CD4-positive, alpha-beta memory T cell (primary cell): Measurements from ENCODE around the gene CHI3L2. TPM values are rescaled to one million over a fixed set of nuclear protein-coding genes. Genes with fewer than 3 reads are reported as not detected.

ENCODE experiments used
- CTCF ChIA-PET: fragments of 350-600 bp; sonication (Branson Sonifier 250); formaldehyde crosslinking; loops from one replicate; lab custom pipeline; 2021; ENCODE audit warnings: inconsistent platforms; ENCODE audit not compliant: partially characterized antibody; lab: Charles Lee
- POLR2A ChIA-PET: fragments of 350-600 bp; sonication (Branson Sonifier 250); formaldehyde crosslinking; loops from one replicate; lab custom pipeline; 2021; ENCODE audit not compliant: partially characterized antibody; lab: Charles Lee
- DNase-seq, 5 donors: peaks; one replicate each; pipeline versions ENCODE4 v3.0.0 to v3.0.0-alpha.2; 2020 to 2022; ENCODE audit warnings: mixed read lengths in 1 of 5
- H3K27ac ChIP-seq: one replicate; pipeline ENCODE4 v1.7.0; 2013; ENCODE audit warnings: low read depth, low read length
- H3K27me3 ChIP-seq: 2 replicates; pipeline ENCODE4 v1.7.0; 2013; ENCODE audit warnings: mild to moderate bottlenecking, low read length, moderate library complexity; ENCODE audit not compliant: insufficient read depth
- H3K36me3 ChIP-seq: 2 replicates; pipeline ENCODE4 v1.7.0; 2013; ENCODE audit warnings: mild to moderate bottlenecking, low read length, moderate library complexity; ENCODE audit not compliant: insufficient read depth
- H3K4me1 ChIP-seq: 2 replicates; pipeline ENCODE4 v1.7.0; 2013; ENCODE audit warnings: mild to moderate bottlenecking, low read length, moderate library complexity; ENCODE audit not compliant: insufficient read depth
- H3K4me3 ChIP-seq, 2 donors: one replicate each; pipeline ENCODE4 v1.7.0; 2013; ENCODE audit warnings: low read length in 2 of 2, mild to moderate bottlenecking in 1 of 2
- H3K9me3 ChIP-seq, 2 donors: one replicate each; pipeline ENCODE4 v1.7.0; 2013; ENCODE audit warnings: low read length in 2 of 2, control low read depth in 1 of 2; ENCODE audit not compliant: control insufficient read depth in 1 of 2
- H3K27ac Mint-ChIP-seq, 7 donors: one replicate each; pipeline ENCODE4 v1.8.0; 2020 to 2021; ENCODE audit warnings: mixed read lengths in 7 of 7, mild to moderate bottlenecking in 6 of 7, inconsistent platforms in 3 of 7, moderate library complexity in 3 of 7
- H3K27me3 Mint-ChIP-seq, 2 donors: one replicate each; pipeline ENCODE4 v1.8.0; 2020 to 2021; ENCODE audit warnings: mixed read lengths in 2 of 2
- H3K36me3 Mint-ChIP-seq, 2 donors: one replicate each; pipeline ENCODE4 v1.8.0; 2020 to 2021; ENCODE audit warnings: mixed read lengths in 2 of 2, inconsistent platforms in 1 of 2, mild to moderate bottlenecking in 1 of 2
- H3K4me1 Mint-ChIP-seq, 4 donors: one replicate each; pipeline ENCODE4 v1.8.0; 2020 to 2021; ENCODE audit warnings: mixed read lengths in 4 of 4, mild to moderate bottlenecking in 1 of 4
- H3K4me3 Mint-ChIP-seq, 8 donors: one replicate each; pipeline ENCODE4 v1.8.0; 2020 to 2021; ENCODE audit warnings: mixed read lengths in 8 of 8, mild to moderate bottlenecking in 7 of 8, moderate library complexity in 6 of 8, inconsistent platforms in 3 of 8
- H3K9me3 Mint-ChIP-seq, 8 donors: one replicate each; pipeline ENCODE4 v1.8.0; 2020 to 2021; ENCODE audit warnings: mixed read lengths in 8 of 8, mild to moderate bottlenecking in 5 of 8, inconsistent platforms in 3 of 8, moderate library complexity in 1 of 8
- intact Hi-C: fragments of 100-400 bp; cut with micrococcal nuclease; formaldehyde crosslinking; loops from one replicate; pipeline ENCODE4 v1.15.1; 2023
- polyA plus RNA-seq, 2 donors: library from polyadenylated mRNA; unstranded; fragments of 300-500 nt; fragmentation: Illumina TruSeq; gene quantifications; one replicate each; pipeline ENCODE4 v1.2.3, GENCODE V29; 2021
- total RNA-seq, 2 experiments: library from RNA; stranded (reverse); gene quantifications; one replicate each; pipeline ENCODE4 v1.2.3, GENCODE V29; 2021

The CHI3L2 gene
- total and polyA plus RNA-seq, 4 experiments from 2014 or later = 1.7 to 18.2 (median 8.8) TPM

DNA sequence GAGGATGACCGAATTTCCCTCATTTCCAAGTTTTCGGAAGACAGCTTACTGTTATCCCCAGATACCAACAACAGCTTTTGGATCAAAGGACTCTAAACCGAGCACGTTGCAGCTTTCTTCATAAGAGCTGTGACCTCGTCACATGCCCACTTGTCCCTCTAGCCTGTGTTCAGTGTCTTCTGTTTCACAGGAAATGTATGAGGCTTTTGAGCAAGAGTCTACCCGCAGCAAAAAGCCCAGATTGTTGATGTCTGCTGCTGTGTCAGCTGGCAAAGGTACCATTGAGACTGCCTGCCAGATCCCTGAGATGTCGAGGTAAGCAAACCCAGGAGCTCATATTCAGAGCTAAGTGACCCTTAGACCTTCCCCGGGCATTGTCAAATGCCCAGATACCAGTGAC, 24.1 kb downstream of the CHI3L2 start:
- ChIA-PET CTCF (interaction anchor here (1.3 to 1.5 kb wide), 3 partner anchors 25 to 149 kb away, joined by 4 to 5 read pairs (median 4); no protein-coding TSS in a partner anchor), POLR2A (interaction anchor here (0.9 kb wide), 1 partner anchor 53 kb away, joined by 3 read pairs; no protein-coding TSS in a partner anchor)
- Histone ChIP-seq H3K36me3 (no peaks in the 10 kb centered on the region), H3K9me3 (no peaks in the 10 kb centered on the region), H3K27me3 (no peaks in the 10 kb centered on the region), H3K4me1 (peaks cover 8% of the 10 kb centered on the region), H3K27ac (no peak overlapping the region), H3K4me3 (no peak overlapping the region)
- H3K27ac Mint-ChIP-seq = peak overlapping the region in 5 of 7 donors; percentile 28 to 68 (median 63)
- no peak for DNase-seq
- peaks cover 6 to 17% (median 11%) of the 10 kb centered on the region in 4 donors for H3K4me1 Mint-ChIP-seq
- intact Hi-C loops = no loop called here
- no peak overlapping the region for H3K4me3 Mint-ChIP-seq
- no peaks in the 10 kb centered on the region for H3K36me3 Mint-ChIP-seq
- no peaks in the 10 kb centered on the region for H3K9me3 Mint-ChIP-seq
- no peaks in the 10 kb centered on the region for H3K27me3 Mint-ChIP-seq

- H3K27me3 Mint-ChIP-seq = no peaks in the 10 kb centered on the region
- ChIA-PET POLR2A (no interaction called here), CTCF (no interaction called here)
- H3K36me3 ChIP-seq = no peaks in the 10 kb centered on the region
- intact Hi-C loops = no loop called here
- no peak overlapping the region for H3K4me3 ChIP-seq
- H3K27ac Mint-ChIP-seq = no peak overlapping the region
- no peak for DNase-seq
- no peaks in the 10 kb centered on the region for H3K36me3 Mint-ChIP-seq
- H3K9me3 Mint-ChIP-seq = no peaks in the 10 kb centered on the region
- no peaks in the 10 kb centered on the region for H3K27me3 ChIP-seq
- no peak overlapping the region for H3K4me3 Mint-ChIP-seq
- H3K4me1 ChIP-seq = peaks cover 8% of the 10 kb centered on the region
- peaks cover 6 to 17% (median 11%) of the 10 kb centered on the region in 4 donors for H3K4me1 Mint-ChIP-seq
- H3K27ac ChIP-seq = no peak overlapping the region
- H3K9me3 ChIP-seq = no peaks in the 10 kb centered on the region
Observed at GRCh38 chr1:111252786-111253185, 25.3 kb downstream of the CHI3L2 start.

- Histone ChIP-seq H3K4me1 (peaks cover 8% of the 10 kb centered on the region), H3K27ac (no peak overlapping the region), H3K4me3 (no peak overlapping the region), H3K9me3 (no peaks in the 10 kb centered on the region), H3K36me3 (no peaks in the 10 kb centered on the region), H3K27me3 (no peaks in the 10 kb centered on the region)
- H3K4me3 Mint-ChIP-seq = no peak overlapping the region
- no peak for DNase-seq
- no peak overlapping the region for H3K27ac Mint-ChIP-seq
- peaks cover 8 to 17% (median 10%) of the 10 kb centered on the region in 4 donors for H3K4me1 Mint-ChIP-seq
- no peaks in the 10 kb centered on the region for H3K27me3 Mint-ChIP-seq
- no peaks in the 10 kb centered on the region for H3K9me3 Mint-ChIP-seq
- H3K36me3 Mint-ChIP-seq = no peaks in the 10 kb centered on the region
- POLR2A ChIA-PET = no interaction called here
- CTCF ChIA-PET = no interaction called here
- intact Hi-C loops = no loop called here
Observed at GRCh38 chr1:111253876-111254275, 26.4 kb downstream of the CHI3L2 start.

GRCh38 chr1:111256988-111257658, 29.6 kb downstream of the CHI3L2 start:
- Histone ChIP-seq H3K27ac (no peak overlapping the region), H3K4me3 (no peak overlapping the region), H3K9me3 (no peaks in the 10 kb centered on the region), H3K4me1 (peaks cover under 1% of the 10 kb centered on the region), H3K36me3 (no peaks in the 10 kb centered on the region), H3K27me3 (no peaks in the 10 kb centered on the region)
- DNase-seq = no peak
- Mint-ChIP-seq H3K4me3 (no peak overlapping the region), H3K9me3 (peaks cover 0 to 2% (median 0%) of the 10 kb centered on the region in 8 donors), H3K27me3 (no peaks in the 10 kb centered on the region), H3K27ac (no peak overlapping the region), H3K36me3 (no peaks in the 10 kb centered on the region), H3K4me1 (peaks cover 0 to 4% (median 1%) of the 10 kb centered on the region in 4 donors)
- CTCF ChIA-PET = interaction anchor here (1.3 kb wide), 1 partner anchor 36 kb away, joined by 3 read pairs; no protein-coding TSS in a partner anchor
- POLR2A ChIA-PET = interaction anchor here (1.1 kb wide), 2 partner anchors 38 to 59 kb away, joined by 3 read pairs; no protein-coding TSS in a partner anchor
- intact Hi-C loops = no loop called here

DNA sequence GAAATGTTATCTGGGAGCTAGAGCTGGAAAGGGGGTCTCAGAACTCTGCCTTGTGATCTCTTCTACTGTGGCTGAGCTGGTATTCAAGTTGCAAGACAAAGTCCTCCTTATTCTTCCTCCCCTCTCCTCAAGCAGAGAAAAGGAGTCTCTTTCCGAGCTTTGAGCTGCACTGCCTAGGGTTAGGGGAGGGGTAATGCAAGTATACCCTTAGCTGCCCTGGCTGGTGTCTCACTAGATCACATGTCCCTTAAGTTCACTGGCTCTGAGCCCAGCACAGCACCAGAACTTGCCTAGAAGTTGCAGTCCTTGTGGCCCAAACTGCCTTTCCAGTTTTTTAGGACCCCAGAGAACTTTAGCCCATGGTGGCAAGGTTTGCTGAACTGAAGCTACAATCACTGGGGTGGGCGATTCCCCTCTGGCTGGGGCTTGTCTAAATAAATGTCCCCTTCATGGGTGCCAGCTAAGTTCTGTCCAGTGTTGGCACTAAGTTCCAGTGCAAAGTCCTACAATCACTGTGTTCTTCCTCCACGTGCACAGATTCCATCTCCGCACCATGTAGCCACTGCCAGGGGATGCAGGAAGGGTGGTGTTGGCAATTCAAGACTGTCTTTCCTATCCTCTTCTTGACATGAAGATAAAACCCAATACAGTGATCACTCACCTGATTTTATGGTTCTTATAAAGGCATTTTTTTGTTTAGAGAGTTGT, 40.4 kb downstream of the CHI3L2 start:
- Mint-ChIP-seq H3K9me3 (peaks cover 4 to 23% (median 11%) of the 10 kb centered on the region in 8 donors), H3K27me3 (peaks cover 15 to 23% of the 10 kb centered on the region in 2 donors), H3K27ac (no peak overlapping the region), H3K4me3 (no peak overlapping the region), H3K4me1 (peaks cover 0 to 14% (median 4%) of the 10 kb centered on the region in 4 donors), H3K36me3 (peaks cover 0 to 10% of the 10 kb centered on the region in 2 donors)
- intact Hi-C loops = no loop called here
- ChIA-PET POLR2A (interaction anchor here (0.6 kb wide), 1 partner anchor 31 kb away, joined by 3 read pairs; no protein-coding TSS in a partner anchor), CTCF (interaction anchor here (0.6 kb wide), 1 partner anchor 45 kb away, joined by 3 read pairs; no protein-coding TSS in a partner anchor)
- no peak for DNase-seq
- Histone ChIP-seq H3K4me1 (peaks cover 10% of the 10 kb centered on the region), H3K36me3 (no peaks in the 10 kb centered on the region), H3K27ac (no peak overlapping the region), H3K4me3 (no peak overlapping the region), H3K27me3 (peaks cover 9% of the 10 kb centered on the region), H3K9me3 (no peaks in the 10 kb centered on the region)

DNA sequence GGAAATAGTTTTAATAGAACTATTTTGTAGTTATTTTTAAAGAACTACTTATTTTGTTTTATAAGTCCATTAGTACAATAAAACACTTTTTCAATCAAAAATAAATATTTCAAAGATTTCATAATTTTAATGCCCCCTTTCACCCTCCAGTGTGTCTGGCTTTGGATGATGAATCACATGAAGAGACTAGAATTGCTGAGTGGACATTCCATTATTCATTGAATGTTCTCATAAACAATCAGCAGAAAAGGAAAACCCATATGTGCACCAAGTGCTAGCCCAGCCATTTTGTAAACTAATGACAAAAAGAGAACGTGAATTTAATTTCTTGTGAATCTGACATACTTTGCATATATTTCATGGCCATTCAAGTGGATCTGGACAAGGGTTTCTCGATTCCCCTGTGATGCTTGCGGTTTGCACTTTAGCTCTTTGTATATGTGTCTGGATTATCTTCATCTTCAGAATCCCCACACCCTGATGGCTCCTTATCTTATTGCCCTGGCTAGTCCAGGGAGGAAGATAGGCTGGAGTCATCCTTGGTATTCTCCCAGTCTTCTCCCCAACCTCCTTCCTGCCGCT, 42.4 kb downstream of the CHI3L2 start:
- peaks cover 9% of the 10 kb centered on the region for H3K27me3 ChIP-seq
- H3K4me1 Mint-ChIP-seq = peaks cover 7 to 20% (median 8%) of the 10 kb centered on the region in 4 donors
- H3K27ac ChIP-seq = no peak overlapping the region
- peaks cover 15 to 27% of the 10 kb centered on the region in 2 donors for H3K27me3 Mint-ChIP-seq
- CTCF ChIA-PET = no interaction called here
- no peak overlapping the region for H3K4me3 Mint-ChIP-seq
- H3K36me3 ChIP-seq = no peaks in the 10 kb centered on the region
- intact Hi-C loops = no loop called here
- H3K4me3 ChIP-seq = no peak overlapping the region
- DNase-seq = no peak
- H3K9me3 Mint-ChIP-seq = peaks cover 2 to 17% (median 8%) of the 10 kb centered on the region in 8 donors
- H3K4me1 ChIP-seq = peaks cover 11% of the 10 kb centered on the region
- no peaks in the 10 kb centered on the region for H3K9me3 ChIP-seq
- POLR2A ChIA-PET = interaction anchor here (1.0 kb wide), 1 partner anchor 83 kb away, joined by 3 read pairs; no protein-coding TSS in a partner anchor
- H3K36me3 Mint-ChIP-seq = peaks cover 0 to 10% of the 10 kb centered on the region in 2 donors
- no peak overlapping the region for H3K27ac Mint-ChIP-seq
